Left ventricle myocardium inferior (tissue), 1 donor: ENCODE results near the gene MACROD2. TPM values are rescaled to one million over a fixed set of nuclear protein-coding genes. Genes with fewer than 3 reads are reported as not detected.

Source experiments
- DNase-seq: peaks from one replicate; pipeline ENCODE4 v3.0.0-alpha.2; 2020
- H3K27ac ChIP-seq: fragments of 200-600 bp; replicated peaks from 2 replicates; pipeline ENCODE4 v1.8.0; 2021
- H3K27me3 ChIP-seq: fragments of 200-600 bp; 2 replicates; pipeline ENCODE4 v1.8.0; 2021; ENCODE audit warnings: low read depth
- H3K36me3 ChIP-seq: fragments of 200-600 bp; 2 replicates; pipeline ENCODE4 v1.8.0; 2021
- H3K4me1 ChIP-seq: fragments of 200-600 bp; 2 replicates; pipeline ENCODE4 v1.8.0; 2021
- H3K4me3 ChIP-seq: fragments of 200-600 bp; 2 replicates; pipeline ENCODE4 v1.8.0; 2021; ENCODE audit warnings: mild to moderate bottlenecking, moderate library complexity
- H3K9me3 ChIP-seq: fragments of 200-600 bp; replicated peaks from 2 replicates; pipeline ENCODE4 v1.8.0; 2021
- CTCF ChIP-seq: fragments of 200-600 bp; IDR thresholded peaks from 2 replicates; pipeline ENCODE4 v1.8.0; 2021; ENCODE audit warnings: antibody characterized with exemption, mild to moderate bottlenecking, borderline replicate concordance
- intact Hi-C: fragments of 100-400 bp; cut with micrococcal nuclease; formaldehyde crosslinking; loops from one replicate; pipeline ENCODE4 v1.11.0; 2022
- total RNA-seq: library from RNA; stranded (reverse); fragmentation: NEBNext Ultra II Directional; extraction: Animal tissue kit (Norgen Biotek cat#: 25700); gene quantifications from one replicate; pipeline ENCODE4 v1.2.1, GENCODE V29; 2021
- donor health status: DM: no; HTN: yes; CAD: no; lungs with severe emphysema.

Gene MACROD2
- total RNA-seq, 1 donor from 2014 or later, result 3.6 TPM

- Histone ChIP-seq H3K4me3 (no peak overlapping the region), H3K27ac (peak overlapping the region; percentile 4), H3K4me1 (peaks cover 3% of the 10 kb centered on the region), H3K9me3 (no peaks in the 10 kb centered on the region), H3K27me3 (no peaks in the 10 kb centered on the region), H3K36me3 (no peaks in the 10 kb centered on the region)
- intact Hi-C loops, result no loop called here
- no peak for DNase-seq
- no peak for TF ChIP-seq CTCF
Observed at GRCh38 chr20:15561070-15561569, 1565.8 kb downstream of the MACROD2 start.

- intact Hi-C loops, result no loop called here
- H3K27me3 ChIP-seq, result no peaks in the 10 kb centered on the region
- H3K4me3 ChIP-seq, result no peak overlapping the region
- no peak overlapping the region for H3K27ac ChIP-seq
- no peak for TF ChIP-seq CTCF
- H3K36me3 ChIP-seq, result no peaks in the 10 kb centered on the region
- no peaks in the 10 kb centered on the region for H3K9me3 ChIP-seq
- DNase-seq, result no peak
- H3K4me1 ChIP-seq, result peaks cover 3% of the 10 kb centered on the region
Observed at GRCh38 chr20:15561707-15562404, 1566.5 kb downstream of the MACROD2 start.

GRCh38 chr20:15563836-15564235 lies 1568.5 kb downstream of the MACROD2 start:
- TF ChIP-seq CTCF, result no peak
- no peaks in the 10 kb centered on the region for H3K27me3 ChIP-seq
- peaks cover 3% of the 10 kb centered on the region for H3K4me1 ChIP-seq
- H3K9me3 ChIP-seq, result no peaks in the 10 kb centered on the region
- intact Hi-C loops, result no loop called here
- no peak for DNase-seq
- H3K27ac ChIP-seq, result no peak overlapping the region
- H3K36me3 ChIP-seq, result no peaks in the 10 kb centered on the region
- H3K4me3 ChIP-seq, result no peak overlapping the region

- H3K27ac ChIP-seq, result no peak overlapping the region
- no peaks in the 10 kb centered on the region for H3K27me3 ChIP-seq
- H3K4me3 ChIP-seq, result no peak overlapping the region
- H3K4me1 ChIP-seq, result peaks cover 3% of the 10 kb centered on the region
- no peaks in the 10 kb centered on the region for H3K9me3 ChIP-seq
- no peak for DNase-seq
- H3K36me3 ChIP-seq, result no peaks in the 10 kb centered on the region
- TF ChIP-seq CTCF, result no peak
- intact Hi-C loops, result no loop called here
Observed at GRCh38 chr20:15564981-15565380, 1569.7 kb downstream of the MACROD2 start.

GRCh38 chr20:15565786-15566185 lies 1570.5 kb downstream of the MACROD2 start:
- Histone ChIP-seq H3K4me1 (peaks cover 3% of the 10 kb centered on the region), H3K36me3 (no peaks in the 10 kb centered on the region), H3K9me3 (no peaks in the 10 kb centered on the region), H3K4me3 (no peak overlapping the region), H3K27ac (no peak overlapping the region), H3K27me3 (no peaks in the 10 kb centered on the region)
- no peak for TF ChIP-seq CTCF
- DNase-seq, result no peak
- intact Hi-C loops, result no loop called here
